Kasumi-1 (cell line): Measurements from ENCODE around the gene PAX3.
"Not testable (repeated sequence)": the region's sequence is repeated elsewhere in the genome, so short reads cannot be mapped to it uniquely, and the experiment has no call there.

Source experiments
- DNase-seq, 2 experiments: peaks; one replicate each; lab custom pipeline; 2025; lab: John Stamatoyannopoulos, UW

PAX3 gene

DNA sequence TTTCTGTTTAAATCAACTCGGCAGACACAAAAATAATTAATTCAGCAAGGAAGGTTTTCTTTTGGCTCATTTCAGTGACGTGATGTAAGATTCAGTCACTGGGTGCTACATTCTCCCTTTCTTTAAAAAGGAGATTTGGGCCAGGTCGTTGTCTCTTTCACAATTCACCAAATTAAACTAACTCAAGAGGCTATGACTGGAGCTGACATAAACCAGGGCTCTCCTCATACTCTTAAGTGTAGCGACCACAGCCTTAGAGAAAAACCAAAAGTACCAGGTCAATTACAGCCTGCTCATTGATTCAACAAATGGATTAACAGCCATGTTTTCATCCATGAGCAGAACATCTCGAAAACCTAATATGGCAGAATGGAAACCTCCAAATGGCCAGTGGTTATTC, 85.7 kb downstream of the PAX3 start:
- no peak for DNase-seq

DNA sequence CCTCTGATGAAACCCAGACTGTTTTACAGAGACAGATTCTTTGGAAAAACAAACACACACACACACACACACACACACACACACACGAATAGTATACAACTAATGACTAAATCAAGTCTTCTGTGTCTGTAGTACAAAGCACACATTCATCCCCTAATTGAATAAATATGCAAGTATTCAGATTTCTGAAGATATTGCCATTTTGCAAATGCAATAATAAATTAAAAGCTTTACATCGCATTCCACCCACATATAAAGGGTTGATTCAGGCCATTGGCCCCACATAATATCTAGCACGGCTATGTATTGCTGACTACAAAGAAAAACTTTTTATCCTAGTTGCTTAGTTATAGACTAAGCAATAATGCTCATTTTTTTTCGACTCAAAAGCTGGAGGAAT, 86.2 kb downstream of the PAX3 start:
- DNase-seq, result no peak

DNA sequence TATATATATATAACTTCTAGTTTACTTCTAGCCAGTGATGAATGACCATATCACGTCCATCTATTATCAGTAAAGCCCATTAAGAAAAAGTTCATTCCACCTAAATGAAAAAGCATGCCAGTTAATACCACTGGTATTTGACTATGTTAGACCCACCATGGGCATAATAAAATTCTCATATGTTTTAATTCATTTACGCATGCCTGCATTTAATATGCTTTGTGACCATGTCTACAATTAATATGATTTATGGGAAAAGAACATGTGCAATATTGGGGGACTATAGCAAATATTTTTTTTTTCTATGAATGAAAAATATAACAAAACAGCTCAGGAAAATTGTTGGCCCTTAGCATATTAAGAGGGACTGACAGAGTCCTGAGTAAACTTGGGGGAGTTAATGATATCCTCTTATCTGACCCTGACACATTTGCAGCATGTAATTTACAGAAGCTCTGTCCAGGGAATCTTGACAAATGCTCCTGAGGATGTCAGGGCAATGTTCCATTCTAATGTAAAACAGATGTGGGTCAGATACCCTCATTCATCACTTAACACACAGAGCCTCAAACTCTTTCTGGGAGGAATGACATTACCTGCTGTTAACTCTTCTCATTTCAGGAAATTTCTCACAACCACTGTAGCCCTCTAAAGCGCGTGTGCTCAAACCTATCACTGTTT, 90.6 kb downstream of the PAX3 start:
- DNase-seq, result no peak

DNA sequence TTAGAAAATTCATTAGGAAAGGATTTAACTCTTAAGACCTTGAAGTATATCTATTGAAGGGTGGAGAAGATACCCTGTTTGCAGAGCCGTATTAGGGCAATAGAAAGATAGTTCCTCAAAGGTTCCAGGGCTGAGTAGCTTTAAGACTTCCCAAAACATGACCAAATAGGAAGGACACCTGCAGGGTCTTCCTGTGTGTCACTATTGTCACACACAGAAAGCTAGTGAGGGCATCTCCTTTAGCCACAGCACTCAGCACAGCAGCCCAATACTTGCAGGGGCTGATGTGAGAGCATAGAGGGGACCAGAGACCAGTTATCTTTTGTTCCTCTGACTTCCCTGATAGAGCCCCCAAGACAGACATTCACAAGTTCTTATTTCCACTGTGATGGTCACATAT, 93.7 kb downstream of the PAX3 start:
- DNase-seq, result no peak

DNA sequence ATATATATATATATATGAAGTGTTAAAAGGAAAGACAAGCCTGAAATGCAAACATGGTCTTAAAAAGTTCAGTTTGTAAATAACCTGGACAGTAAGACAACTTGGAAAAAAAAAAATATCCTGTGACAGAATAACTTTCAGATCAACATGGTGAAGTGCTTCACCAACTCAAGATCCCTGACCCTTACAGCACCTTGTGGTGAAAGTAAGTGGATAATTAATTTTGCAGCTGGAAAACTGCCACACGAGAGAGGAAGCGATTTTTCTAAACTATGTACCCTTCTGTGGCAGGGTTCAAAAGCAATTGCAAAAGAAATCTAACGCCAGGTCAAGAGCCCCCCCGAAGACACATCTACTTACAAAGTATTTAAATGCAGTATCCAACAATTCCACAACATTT, 95.8 kb downstream of the PAX3 start:
- no peak for DNase-seq

DNA sequence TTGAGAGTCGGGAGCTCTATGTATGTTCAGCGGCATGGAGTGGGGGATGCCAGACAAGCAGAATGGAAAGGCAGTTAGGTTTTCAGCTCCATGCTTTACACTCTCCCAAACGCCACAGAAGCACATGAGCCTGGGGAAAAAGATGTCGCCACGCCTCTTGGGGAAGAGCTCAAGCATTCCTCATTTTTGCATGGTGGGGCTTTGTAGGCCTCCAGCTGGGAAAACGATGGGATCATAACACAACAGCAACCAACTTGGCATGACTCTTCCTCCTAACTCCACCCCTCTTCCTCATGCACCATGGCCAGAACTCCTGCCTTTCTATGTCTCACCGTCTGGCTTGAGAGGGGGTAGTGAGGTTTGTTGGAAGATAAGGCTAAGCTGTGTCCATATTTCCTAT, 102.6 kb downstream of the PAX3 start:
- DNase-seq, result no peak

DNA sequence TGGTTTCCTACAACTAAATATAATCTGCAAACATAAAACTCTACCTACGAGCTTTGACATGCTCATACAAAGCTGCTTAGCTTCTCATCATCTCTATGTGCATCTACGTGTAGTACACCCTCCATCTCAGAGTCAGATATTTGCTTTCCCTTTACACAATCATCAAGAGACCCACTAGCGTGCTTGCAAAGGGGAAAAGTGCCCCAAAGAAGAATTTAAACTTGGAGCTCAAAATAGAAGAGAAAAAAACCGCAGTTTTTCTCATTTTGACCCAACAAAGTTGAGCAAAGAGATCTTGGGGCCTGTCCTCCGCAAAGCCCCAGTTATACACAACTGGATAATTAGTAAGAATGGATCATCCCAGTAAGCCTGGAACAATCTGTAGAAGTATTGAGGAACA, 104.1 kb downstream of the PAX3 start:
- no peak for DNase-seq

DNA sequence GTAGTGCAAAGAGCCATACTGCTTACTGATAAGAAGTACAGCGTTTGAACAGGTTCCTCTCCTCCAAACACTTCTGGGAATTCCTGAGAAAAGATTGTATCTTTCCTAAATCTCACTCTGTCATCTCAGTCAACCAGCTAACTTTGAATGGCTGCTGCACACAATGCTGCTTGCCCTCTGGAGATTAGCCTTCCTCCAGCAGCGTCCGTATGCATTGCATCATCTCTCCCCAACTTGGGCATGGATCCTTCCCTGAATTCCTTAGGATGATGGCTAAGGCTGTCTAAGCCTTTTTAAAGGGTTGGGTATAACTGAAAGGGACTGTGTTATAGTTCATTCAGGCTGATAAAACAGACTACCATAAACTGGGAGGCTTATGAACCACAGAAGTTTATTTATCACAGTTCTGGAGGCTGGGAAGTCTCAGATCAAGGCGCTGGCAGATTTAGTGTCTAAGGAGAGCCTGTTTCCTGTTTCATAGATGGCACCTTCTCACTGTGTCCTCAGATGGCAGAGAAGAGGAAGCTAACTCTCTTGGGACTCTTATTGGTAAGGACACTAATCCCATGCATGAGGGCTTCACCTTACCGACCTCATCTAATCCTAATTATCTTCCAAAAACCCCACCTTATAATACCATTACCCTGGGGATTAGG, 105.3 kb downstream of the PAX3 start:
- no peak for DNase-seq

DNA sequence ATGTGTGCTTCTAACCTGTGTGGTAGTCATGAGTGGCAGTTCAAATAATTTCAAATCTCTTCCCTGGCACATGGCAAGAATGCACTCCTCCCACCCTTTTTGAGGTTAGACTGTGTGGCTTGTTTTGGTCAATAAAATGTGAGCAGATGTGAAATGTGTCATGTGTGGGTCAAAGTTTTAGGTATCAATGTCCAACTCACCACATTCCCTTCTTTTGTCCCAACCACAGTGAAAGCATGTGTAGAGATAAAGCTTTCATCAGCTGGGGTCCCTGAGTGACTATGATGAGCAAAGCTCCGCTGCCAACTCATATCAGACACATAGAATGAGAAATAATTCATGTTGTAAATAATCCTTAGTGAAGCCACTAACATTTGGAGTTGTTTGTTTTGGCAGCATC, 118.2 kb downstream of the PAX3 start:
- DNase-seq, result no peak

DNA sequence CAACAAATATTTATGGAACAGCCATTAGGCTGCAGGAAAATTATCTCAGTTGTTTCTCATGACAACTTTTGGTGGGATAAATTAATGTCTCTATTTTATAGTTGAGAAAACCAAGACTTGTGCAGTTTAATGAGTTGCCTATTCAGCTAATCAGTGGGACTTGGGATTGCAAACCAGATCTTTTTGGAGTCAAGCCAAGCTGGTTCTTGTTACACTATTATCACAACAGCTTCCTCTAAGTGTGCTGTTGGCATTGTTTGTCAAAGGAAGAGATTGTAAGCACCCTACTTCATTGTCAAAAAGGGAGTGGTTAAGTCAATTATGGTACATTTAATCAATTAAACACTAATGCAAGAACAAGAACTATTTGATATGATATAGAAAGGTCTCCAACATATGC, 119.2 kb downstream of the PAX3 start:
- DNase-seq, result no peak

DNA sequence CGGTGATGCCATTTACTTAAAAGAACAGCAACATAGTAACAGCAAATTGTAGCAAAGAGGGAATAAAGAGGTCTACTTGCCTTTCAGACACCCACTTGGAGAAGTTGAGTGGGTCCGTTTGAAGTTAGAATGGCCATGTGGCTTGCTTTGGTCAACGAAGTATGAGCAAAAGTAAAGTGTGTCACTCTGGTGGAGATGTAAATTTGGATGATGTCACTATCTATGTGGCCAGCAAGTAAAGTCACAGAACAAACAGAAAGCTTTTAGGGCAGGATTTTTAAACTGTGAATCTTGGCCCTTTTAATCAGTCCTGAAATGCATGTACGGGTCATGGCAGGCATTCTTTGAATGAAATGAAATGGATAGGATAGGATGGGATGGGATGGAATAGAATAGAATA, 120.3 kb downstream of the PAX3 start:
- DNase-seq, result no peak

DNA sequence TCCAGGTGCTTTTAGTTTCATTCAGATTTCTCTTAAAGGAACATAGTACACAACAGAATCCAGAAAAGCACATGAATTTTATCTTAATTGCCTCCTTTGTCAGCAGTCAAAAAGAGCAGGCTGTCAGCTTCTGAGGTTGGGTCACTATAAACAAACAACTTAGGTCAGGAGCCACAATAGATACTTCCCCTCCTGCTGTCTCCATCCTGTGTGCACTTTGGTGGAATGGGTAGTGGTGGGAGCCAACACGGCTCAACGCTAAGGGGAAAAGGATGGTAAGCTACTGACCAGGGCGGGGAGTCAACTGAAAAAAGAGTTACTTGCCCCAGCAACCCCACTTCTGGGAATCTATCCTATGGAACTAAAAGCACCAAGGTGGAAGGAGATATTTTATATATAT, 121.9 kb downstream of the PAX3 start:
- DNase-seq, result no peak

DNA sequence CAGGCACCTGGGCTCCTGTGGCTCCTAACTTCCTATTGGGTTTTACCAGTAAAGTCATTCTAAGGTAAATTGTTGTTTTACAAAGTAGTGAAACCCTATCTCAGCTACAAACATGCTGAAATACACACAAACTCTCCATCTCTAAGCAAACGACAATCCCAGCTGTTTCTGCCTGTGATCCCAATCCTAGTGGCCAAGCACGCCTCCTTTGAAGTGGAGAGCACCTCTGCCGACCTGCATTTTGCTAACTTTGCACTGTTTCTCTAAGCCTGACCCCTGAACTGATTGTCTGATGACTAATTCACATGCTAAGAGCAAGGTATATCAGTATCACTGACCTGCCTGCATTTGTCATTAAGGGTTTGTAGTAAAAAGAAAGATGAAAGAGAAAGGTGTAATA, 124.3 kb downstream of the PAX3 start:
- DNase-seq, result no peak

DNA sequence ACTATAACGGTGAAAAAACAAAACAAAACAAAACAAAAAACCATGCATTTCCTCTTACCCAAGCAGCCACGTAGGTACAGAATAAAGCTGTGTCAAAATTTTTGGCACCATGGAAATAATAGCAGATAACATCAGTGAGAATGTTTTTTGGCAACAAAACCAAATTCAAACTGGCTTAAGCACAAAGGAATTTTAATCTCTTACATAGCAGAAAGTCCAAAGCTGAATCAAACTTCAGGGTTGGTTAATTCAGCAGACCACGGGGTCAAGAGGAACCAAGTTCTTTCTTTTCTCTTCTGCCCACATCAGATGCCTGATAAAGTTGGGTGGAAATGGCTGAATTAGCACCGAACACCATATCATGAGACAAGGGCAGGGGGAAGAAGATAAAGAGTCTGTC, 129.5 kb downstream of the PAX3 start:
- DNase-seq, result no peak

DNA sequence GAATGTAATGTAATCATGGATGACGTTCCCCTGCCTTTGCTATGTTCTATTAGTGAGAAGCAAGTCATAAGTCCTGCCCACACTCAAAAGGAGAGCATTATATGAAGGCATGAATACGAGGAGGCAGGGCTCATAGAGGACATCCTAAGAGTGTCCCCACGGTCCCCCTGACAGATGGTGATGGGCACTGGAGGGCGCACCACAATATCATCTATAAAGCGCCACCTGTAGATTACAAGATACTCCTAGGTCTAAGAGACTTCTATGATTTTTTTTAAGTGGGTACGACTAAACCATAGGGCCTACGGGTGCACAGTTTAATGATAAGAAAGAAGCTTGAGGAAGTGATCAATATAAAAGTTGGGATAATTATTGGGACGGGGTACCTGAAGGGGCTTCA, 131.0 kb downstream of the PAX3 start:
- no peak for DNase-seq

DNA sequence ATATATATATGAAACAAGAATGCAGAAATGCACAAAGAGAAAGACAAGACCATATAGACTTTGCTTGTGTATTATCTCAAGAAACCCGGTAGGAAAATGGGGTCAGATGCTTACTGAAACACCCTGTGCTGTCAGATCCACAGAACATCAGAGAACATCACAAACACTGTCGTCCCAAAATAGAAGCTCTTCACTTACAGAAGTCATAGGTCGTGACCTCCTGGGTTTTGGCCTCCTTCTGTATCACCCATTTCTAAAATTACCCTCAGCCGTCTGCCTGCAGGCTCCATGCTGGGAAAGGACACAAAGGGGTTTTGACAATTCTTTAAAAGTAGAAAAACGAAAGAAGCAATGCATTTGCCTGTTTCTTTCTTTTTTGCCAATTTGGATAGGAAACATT, 137.9 kb downstream of the PAX3 start:
- DNase-seq, result no peak

DNA sequence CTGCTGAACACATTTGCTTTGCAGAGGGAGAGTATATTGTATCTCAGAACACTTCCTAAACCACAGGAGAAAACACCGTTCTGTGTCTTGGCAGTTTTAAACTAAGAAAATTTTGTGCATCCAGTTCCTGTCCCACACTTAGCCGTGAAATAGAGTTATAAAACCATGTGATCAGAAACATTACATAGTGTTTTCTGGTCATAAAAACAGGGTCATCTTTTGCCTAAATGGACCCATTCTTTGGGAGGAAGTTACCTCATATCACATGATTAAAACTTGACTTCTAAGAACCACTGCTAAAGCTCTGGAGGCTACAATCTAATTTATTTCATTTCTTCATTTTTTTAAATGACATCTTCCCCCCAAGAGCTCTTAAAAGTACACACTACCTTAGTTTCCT, 138.7 kb downstream of the PAX3 start:
- no peak for DNase-seq

DNA sequence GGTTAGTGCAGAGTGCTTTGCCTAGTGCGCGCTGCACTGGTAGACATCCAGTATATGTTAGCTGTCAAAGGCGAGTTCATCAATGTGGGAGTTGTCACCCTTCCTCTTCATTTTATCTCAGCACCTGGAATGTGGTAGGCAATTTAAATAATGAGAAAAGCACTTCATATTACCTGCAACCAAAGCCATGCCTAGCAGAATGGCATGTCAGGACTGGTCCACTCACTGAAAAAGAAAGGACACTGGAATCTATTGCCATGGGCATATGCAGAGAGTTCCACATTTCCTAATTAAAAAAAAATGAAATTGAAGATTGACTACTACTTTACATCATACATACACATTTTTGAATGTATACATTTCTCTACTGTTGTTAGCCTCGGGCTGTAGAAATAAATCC, 139.6 kb downstream of the PAX3 start:
- DNase-seq, result no peak

DNA sequence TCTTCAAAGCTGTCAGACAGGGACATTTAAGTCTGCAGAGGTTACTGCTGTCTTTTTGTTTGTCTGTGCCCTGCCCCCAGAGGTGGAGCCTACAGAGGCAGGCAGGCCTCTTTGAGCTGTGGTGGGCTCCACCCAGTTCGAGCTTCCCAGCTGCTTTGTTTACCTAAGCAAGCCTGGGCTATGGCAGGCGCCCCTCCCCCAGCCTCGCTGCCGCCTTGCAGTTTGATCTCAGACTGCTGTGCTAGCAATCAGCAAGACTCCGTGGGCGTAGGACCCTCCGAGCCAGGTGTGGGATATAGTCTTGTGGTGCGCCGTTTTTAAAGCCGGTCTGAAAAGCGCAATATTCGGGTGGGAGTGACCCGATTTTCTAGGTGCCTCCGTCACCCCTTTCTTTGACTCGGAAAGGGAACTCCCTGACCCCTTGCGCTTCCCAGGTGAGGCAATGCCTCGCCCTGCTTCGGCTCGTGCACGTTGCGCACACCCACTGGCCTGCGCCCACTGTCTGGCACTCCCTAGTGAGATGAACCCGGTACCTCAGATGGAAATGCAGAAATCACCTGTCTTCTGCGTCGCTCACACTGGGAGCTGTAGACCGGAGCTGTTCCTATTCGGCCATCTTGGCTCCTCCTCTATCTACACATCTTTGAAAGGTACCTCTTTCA, 143.7 kb downstream of the PAX3 start:
- not testable (repeated sequence) for DNase-seq
